Measurements from ENCODE around the gene DDRGK1. TPM values are rescaled to one million over a fixed set of nuclear protein-coding genes. Genes with fewer than 3 reads are reported as not detected.
"Not testable (repeated sequence)": the region's sequence is repeated elsewhere in the genome, so short reads cannot be mapped to it uniquely, and the experiment has no call there.

Gene DDRGK1
- total RNA-seq, 1 donor from 2014 or later = 139 TPM

DNA sequence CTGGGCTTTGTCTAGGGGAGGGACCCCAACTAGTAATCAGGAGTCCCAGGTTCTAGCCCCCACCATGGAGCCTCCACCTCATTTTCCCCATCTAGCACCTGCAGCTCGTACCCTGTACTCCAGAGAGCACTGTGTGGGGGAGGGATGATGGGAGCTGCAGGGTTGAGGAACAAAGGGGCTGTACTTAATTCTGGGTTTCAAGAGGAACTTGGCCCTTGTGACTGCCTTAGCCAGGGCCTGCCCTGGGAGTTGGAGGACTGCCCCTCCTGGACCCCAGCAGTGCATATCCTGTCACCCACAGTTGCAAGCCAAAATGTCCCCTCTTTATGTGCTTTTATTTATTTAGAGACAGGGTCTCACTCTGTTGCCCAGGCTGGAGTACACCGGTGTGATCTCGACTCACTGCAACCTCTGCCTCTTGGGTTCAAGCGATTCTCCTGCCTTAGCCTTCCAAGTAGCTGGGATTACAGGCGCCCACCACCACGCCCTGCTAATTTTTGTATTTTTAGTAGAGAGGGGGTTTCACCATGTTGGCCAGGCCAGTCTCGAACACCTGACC lies 11.0 kb upstream of the DDRGK1 start:
- not testable (repeated sequence) for DNase-seq (ENCODE audit: low spot score)

DNA sequence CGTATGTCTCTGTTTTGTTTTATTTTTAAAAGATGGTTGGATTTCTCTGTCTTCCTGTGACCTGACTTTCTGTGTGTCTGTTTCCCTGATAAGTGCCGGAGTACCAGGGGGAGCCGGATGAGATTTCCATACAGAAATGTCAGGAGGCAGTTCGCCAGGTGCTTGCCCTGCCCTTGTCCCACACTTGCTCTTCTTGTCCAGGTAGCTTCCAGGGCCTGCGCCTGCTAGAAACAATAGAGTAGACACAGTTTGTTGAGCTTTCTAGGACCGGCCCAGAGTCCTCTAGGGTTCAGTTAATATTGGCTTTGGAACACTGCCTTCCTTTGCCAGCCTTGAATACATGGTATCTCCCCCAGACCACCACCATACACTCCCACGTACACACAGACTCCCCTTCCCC lies 8.7 kb upstream of the DDRGK1 start:
- no peak for DNase-seq (ENCODE audit: low spot score)

DNA sequence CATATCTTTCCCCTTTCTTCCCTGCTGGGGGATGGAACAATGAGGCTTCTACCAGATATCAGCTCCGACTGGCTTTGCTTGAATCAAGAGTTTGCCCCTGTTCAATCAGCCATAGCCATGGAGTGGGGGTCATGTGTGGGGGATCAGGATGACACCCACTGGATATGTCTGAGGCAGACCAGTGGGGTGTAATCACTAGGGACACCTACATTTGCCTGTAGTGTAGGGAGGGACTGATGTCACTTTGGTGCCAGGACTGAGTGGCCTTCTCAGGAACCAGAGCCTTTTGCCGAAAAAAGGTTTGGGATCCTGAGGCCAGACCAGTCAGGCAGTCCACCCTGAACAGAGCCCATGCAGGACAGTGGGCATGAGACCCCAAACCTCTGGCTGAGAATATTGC lies 5.9 kb upstream of the DDRGK1 start:
- DNase-seq (ENCODE audit: low spot score) = no peak

DNA sequence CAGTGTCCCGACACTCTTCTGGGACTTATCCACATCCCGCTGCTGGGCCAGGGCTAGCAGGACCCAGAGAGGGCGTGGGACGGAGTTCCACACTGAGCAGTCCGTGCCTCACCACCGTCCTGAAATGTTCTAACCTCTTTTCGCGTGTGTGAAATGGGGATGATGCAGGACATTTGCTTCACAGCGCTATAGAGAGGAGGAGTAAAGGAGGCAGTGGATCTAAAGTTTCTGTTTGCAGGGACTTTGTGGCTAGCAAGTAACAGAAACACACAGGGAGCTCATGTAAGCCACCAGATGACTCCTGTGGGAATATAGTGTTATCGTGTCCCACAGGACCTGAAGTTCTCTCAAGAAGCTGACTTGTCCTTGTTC lies 5.5 kb upstream of the DDRGK1 start:
- no peak for DNase-seq (ENCODE audit: low spot score)

DNA sequence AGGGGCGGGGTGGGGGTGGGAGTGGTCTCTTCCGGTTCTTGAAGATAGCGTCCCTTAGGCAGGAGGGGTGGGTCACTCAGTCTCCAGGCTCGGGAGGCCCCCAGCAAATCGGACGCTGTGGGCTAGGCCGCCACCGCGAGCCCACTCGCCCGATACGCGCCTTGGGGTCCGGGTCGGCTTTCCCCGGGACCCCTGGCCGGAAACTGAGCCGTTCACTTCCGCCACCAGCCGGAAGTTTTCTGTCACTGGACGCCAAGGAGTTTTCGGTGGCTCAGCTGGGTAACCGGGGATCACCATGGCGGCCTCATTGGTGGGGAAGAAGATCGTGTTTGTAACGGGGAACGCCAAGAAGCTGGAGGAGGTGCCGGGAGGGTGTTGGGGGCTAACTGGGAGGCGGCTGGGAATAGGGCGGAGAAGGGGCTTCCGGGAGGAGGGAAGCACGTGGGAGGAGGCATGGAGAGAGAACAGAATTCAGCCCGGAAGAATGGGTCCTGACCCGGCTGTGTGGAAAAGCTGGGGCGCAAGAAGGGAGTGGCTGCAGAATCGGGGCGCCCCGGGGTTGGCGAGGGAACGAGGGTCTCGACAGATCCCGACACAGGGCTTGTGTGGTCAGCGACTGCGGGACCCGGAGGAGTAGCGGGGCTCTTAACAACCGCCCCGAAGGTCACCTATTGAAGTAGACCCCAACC lies 4.9 kb upstream of the DDRGK1 start, which contains the start of gene ITPA:
TSS of gene ITPA (plus strand) at position 242 of the 689 bp plus-strand sequence. CDS start at position 296, 54 bp downstream.
- DNase-seq (ENCODE audit: low spot score) = peak; percentile 48

DNA sequence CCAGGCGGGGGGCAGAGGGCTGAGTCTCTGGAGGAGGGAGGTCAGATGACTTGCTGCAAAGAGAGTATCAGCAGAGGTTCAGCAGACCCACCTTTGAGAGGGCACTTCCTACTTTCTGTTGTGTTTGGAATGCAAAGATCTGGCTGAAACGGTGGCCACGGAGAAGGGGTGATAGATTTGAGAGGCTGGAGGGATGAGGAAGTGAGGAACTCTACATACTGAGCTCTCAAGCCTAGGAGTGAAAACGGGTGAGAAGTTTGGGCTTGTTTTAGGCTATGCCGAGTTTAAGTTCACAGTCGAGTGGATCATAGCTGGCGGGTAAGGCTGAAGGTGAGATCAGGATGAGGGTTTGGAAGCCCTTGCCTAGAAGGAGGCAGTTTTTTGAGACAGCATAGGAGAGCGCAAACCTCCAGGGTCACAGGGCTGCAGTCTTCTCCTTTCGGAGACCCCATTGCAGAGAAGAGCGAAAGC lies 4.3 kb upstream of the DDRGK1 start:
- DNase-seq (ENCODE audit: low spot score) = no peak

DNA sequence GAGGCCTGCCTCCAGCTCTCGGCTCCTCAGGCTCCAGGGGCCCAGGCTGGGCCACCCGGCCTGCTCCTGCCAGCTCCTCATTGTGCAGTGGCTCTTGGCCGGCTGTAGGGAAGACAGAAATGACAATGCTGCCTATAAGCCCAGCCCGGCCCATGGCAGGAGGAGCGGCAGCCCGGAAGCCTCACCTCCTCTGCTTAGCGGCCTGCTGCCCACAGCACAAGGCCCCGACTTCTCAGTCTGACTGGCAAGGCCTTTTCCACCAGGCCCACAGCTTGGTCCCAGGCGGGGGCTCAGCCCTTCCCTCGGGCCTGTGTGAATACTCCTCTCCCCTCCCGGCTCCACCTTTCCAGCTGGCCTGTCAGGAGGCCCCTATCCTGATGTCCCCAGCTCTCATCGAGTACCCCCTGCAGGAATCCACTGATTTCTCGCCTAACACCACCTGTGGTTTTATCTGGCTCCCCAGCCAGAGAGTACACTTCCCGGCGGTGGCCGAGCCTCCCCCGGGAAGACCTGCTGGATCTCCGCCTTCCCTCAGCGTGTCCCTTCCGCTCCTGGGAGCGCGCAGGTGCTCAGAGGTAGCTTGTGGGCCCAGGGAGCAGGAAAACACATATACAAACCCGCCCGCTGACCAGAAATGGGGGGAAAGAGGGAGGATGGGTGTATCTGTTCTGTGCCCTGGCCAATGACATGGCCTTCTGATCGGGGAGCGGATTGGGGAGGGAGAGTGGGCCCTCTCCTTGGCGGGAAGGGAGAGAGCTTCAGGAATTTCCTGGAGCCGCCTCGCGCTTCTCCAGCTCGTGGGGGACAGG lies 963 bp downstream of the DDRGK1 start:
- no peak for DNase-seq (ENCODE audit: low spot score)

DNA sequence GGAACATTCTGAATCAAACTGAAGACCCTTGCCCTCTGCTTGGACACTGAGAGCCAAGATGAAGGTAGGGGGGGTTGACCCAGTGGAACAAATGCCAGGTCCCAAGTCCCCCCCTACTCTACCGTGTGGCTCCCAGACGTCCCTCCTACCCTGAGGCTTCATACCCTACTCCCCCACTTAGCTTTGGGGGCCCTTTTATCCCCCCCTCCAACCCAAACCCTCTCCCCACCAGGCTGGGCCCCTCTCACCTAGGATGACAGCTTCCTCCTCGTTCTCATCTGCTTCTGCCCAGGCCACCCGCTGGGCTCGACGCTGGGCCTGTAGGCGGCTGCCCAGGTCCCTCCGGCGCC lies 1.5 kb downstream of the DDRGK1 start:
- no peak for DNase-seq (ENCODE audit: low spot score)

DNA sequence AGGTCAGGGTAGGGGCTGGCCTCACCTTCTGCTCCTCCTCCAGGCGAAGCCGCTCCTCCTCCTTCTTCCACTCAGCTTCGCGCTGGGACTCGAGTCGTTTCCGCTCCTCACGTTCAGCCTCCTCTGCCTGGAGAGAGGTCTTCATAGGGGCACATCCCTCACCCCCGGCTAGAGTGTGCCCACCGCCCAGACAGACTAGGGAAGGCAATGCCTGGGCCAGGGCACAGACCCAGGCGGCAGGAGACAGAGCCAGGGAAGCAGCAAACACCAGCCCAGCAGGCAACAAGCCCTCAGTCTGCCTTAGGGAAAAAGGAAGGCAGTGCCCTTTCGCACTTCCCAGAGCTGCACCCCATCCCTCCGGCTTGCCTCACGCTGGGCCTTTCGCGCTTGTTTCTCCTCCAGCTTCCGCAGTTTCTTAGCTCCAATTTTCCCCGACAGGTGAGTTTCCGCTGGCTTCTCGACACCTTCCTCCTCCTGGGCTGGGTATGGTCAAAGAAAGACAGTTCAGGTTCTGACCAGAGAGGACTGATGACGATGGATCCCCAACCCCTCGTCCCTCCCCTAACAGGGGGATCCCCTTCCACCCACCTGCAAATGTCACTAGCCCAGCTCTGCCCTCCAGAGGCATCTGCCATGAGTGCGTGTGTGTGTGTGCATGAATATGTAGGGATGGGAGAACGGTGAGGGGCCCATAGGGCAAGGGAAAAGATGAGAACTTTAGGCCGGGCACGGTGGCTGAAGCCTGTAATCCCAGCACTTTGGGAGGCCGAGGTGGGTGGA lies 4.3 kb downstream of the DDRGK1 start:
- DNase-seq (ENCODE audit: low spot score) = no peak

DNA sequence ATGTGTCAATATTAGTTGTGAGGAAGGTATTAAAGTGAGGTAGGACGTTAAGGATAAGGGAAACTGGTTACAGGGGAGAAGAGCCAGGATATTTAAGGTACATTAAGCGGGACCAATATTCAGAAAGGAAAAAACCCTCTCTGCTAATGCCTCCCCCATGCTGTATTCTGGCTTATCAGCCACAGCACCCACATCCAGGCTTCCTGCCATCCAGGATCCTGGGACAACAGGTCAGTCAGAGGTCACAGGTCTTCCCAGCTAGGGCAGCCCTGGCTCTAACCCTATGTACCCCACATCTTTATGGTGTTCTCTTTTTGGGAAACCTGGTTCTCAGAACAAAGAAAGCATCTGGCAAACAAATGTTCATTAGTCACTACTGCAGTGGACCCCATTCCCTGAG lies 5.3 kb downstream of the DDRGK1 start:
- DNase-seq (ENCODE audit: low spot score) = no peak

DNA sequence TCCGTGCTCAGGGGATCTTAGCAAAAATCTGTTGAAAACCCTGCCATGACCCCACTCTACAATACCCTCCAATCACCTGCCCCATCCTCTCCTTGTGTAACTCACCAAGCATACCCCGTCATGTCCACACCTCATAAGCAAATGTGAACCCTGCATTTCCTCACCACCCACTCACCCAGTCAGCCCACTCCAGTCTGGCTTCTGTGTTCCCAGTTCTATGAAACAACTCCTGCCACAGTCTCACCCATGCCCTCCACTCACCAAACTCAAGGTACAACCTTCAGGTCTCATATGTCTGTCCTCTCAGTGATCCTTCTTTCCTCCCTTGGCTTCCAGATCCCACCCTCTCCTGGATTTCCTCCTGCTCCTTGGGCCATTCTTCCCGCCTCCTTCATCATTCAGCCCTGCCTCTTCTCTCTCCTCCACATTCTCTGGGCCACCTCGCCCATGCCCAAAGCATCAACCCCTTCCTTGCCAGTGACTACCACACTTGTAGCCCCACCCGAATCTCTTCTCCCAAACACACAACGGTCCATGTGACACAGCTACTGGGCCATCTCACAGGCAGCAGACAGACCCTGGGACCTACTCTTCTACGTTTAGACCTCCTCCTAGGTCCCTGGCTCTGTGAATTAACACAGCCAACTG lies 8.8 kb downstream of the DDRGK1 start:
- no peak for DNase-seq (ENCODE audit: low spot score)

DNA sequence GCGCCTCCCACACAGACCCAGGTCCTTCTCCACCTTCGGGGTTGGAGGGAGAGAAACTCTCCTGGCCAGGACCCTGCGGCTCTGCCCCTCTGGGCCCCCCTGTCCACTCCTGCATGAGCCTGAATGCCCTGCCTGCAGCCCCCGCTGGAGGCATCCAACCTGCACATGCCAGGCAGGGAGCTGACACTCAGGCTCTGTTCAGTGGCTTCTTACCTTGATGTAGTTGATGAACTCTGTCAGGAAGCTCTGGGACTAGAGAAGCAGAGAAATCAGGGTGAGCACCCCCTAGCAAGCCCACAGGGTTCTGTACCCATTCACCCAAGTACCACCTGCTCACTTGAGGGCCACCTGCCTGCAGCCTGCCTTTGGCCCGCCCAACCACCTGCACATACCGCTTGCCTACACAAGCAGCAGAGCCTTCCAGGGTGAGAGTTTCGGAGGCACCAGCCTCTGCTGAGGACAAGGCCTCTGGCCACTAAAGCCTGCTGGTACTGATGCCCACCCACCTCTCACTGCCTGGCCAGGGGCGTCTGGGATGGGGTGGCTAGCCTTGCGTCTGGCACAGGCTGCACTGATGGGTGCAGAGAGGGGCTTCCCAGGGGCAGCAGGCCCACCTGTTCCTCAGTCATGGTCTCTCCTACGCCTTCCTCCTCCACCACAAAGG lies 9.7 kb downstream of the DDRGK1 start:
- no peak for DNase-seq (ENCODE audit: low spot score)

DNA sequence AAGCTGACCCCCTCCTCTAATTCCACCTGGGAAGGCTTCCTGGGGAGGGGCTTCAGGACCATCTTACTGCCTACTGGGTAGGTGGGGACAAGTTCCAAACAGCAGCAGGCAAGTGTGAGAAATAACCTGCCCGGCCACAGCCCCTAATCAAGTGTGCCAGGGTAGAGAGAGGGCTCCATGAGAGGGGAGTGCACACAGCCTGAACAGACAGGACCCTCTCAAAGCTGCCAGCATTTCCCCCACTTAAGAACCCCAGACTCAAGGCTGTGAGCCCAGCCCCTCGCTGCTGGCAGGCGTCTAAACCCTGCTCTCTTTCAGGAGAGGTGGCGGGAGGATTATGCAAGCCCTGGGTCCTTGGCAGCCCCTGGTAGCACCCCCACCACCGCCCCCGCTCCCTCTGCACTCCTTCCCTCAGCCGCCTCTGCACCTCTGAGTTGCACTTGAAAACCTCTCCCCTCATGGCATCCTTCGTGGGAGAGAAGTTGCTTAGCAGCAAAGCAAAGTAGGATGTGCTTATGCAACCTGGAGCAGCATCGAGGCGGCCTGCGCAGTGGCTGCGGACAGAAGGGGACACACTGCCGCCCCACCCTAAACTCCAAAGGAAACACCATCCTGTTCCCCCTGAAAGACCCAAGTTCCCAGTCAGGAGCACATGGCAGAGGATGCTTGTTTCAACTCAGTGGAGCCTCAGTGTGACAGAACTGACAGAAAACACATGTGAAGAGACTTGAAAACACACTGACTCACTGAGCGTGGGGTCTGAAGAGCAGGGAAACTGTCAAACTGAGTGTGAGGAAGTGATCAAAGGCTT lies 10.5 kb downstream of the DDRGK1 start:
- DNase-seq (ENCODE audit: low spot score) = no peak

DNA sequence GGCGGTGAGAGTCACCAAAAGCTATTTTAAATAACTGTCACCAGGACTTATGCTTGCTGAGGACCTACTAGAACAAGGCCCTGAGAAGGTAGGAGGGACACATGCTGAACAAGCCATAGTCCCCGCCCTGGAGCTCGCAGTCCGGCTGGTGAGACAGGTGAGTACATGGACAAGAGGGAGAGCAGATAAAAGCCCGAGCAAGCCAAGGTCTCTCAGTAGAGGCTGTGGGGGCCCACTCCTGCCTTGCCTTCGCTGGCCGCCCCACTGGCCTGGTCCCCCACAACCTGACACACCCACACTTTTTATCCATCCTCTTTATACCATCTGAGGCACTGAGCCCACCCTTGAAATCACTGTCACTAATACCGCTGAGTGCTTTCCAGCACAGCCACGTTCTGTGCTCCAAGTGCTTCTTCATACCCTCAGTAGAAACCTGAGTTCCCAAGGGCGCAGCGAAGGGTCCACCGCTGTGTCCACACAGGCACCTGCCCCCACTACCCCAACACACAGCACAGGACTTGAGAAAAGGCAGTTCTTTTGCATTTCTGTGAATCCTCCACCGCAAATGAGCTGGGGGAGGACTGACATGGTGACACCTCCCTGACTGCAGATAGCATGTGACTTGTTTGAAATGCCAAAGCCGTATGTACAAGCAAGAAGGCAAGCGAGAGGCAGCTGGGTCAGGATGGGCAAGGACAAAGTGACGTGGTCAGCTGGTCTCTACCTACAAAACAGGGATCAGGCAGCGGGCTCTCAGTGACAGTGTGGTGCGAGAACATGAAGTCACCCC lies 12.1 kb downstream of the DDRGK1 start:
- DNase-seq (ENCODE audit: low spot score) = no peak

DNA sequence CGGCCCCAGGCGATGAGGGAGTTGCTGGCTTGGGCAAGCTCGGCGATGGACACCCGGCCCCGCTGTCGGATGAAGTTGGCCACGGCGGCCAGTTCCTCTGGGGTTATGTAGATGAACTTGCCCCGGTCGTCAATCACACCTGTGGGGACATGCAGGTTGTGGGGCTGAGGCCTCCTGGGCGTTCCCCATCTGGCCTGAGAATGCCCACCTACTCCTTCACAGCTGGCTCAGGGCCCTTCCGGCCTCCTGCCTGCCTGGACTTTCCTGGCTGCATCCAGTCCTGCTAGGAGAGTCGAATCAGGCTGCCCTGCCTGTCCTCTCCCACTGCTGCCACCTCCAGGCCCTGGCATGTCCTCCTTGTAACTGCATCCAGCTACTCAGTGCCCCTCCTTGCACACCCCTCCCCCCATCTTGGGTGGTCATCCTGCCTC lies 13.8 kb downstream of the DDRGK1 start:
- DNase-seq (ENCODE audit: low spot score) = no peak

DNA sequence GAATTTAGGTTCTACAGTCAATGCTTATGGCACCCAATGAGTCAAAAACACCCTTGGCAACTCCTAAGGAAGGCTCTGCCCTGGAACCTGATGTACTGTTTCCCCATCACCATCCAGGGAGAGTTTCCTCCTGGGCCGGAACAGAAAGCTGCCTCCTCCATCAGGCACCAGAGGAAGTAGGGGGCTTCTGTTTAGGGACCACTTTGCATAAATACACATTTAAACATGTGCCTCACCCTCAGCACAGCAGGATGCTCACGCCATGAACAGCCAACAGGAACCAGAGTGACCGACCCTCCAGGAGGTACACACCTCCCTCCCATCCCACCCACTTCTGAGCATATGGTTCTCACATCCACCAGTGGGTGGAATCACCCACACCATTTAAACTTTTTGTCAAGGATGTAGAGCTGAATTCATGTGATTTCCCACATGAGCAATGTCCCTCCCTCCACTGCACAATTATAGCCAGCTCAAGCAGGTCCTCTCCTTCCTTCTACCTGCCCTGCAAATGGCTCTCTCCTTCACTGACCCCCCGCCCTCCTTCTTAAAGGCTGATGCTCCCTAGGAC lies 14.8 kb downstream of the DDRGK1 start:
- no peak for DNase-seq (ENCODE audit: low spot score)

DNA sequence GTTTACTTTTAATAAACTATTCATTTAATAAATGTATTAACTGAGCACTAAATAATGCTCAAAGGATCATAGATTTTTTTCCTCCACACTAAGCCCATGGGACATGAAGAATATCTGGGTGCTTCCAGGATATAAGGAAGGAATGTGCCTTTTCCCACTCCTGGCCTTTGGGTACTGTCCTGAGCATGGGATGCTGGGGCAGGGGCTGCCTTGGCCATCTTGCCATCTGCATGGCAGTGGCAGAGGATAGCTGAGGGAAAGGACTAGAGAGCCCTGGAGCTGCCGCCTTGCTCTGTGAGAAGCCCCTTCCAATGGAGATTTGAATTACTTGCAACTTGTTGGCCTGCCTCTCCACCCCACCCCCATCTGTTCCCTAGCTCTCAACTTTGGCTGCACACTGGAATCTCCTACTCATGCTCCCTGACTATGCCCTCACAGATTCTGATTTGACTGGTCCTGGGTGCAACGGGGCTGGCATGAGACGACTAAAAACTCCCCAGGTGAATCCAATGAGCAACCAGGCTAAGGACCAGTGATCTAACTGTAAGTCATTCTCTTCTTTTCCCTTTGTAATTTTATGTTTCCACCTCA lies 15.6 kb downstream of the DDRGK1 start:
- no peak for DNase-seq (ENCODE audit: low spot score)

DNA sequence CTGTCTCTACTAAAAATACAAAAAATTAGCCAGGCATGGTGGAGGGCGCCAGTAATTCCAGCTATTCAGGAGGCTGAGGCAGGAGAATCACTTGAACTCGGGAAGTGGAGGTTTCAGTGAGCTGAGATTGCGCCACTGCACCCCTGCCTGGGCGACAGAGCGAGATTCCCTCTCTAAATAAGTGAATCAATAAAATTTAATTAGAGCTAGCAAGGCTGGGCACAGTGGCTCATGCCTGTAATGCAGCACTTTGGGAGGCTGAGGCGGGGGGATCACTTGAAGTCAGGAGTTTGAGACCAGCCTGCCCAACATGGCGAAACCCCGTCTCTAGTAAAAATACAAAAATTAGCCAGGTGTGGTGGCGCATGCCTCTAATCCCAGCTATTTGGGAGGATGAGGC lies 16.6 kb downstream of the DDRGK1 start:
- DNase-seq (ENCODE audit: low spot score) = not testable (repeated sequence)

Data from mucosa of gallbladder (tissue), 1 donor.